ENCODE data around the gene CASZ1.

The CASZ1 gene

DNA sequence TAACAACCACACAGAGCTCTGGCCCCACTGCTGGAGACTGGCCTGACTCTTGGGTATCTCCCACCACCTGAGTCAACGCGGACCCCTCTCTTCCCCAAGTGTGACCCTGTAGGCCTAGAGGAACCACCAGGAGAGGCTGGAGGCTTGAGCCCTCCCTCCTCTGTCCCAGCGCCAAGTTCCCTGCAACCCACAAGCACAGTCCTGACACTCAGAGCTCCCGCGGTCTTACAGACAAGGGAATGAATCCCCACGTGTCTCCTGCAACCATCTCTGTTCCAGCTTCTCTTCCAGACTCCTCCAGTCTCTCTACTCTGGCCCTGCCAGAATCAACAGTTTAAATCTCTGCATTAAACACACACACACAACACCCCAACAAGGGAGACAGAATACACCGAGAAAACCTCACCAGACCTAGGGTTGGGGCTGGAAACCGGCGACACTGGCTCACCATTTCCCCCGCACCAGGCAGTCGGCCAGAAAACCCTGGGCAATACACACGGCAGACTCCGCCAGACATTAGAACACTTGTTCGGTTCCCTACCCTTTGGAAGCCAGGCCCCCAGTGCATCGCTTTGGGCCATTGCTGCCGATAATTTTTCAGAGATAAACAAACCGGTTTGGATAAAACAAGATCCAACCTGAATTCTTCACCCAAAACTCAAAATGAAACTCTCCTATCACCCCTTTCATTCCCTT lies 21.7 kb downstream of the CASZ1 start:
- peak; percentile 33 for DNase-seq

DNA sequence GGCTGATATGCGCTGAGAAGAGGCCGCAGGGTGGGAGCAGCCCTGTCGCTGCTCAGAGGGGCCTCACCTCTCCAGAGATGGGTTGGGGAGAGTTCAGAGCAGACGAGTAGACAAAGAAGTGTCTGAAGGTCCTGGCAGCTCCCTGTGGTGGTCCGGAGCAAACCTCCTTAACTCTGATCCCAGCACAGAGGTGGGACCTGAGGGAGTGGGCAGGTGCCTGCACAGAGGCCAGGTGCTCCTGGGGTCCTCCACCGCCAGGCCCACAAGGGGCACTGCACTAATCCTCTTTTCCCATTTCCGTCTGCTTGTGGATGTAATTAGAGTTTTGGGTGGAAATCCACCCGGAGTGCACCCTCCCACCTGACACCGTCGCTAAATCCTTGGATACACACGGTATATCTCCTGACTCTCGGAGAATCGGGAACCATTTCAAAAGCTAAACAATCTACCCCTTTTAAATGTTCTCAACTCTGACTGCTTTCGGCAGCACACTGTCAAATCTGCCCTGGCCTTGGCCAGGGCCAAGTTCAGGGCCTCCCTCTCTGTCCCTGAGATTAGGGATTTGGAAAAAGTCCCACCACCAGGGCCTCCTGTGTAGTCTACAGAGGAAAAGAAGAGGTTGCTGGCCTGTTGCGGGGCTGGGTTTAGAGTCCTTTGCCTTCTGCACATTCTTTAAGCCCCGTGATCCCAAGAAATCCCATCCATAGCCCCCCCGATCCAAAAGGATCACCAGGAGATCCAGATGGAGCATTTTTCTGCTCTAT lies 22.4 kb downstream of the CASZ1 start:
- DNase-seq: no peak

DNA sequence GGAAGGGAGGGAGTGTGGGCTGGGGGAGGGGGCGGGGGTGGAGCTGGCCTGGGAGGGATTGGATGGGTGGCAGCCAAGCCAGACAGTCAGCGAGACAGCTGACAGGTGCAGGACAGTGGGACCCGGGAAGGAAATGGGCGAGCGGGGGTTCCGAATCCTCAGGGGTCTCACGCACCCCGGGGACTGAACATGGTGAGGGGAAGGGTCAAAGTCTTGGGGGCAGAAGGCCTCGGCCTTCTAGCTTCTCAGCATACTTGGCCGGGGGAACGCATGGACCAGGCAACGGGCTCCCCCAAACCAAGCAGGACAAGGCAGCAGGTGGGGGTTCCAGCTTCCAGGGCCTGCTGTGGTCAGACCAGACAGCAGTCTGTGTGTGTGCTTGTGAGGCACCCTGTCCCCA lies 23.1 kb downstream of the CASZ1 start:
- DNase-seq: peak; percentile 66

DNA sequence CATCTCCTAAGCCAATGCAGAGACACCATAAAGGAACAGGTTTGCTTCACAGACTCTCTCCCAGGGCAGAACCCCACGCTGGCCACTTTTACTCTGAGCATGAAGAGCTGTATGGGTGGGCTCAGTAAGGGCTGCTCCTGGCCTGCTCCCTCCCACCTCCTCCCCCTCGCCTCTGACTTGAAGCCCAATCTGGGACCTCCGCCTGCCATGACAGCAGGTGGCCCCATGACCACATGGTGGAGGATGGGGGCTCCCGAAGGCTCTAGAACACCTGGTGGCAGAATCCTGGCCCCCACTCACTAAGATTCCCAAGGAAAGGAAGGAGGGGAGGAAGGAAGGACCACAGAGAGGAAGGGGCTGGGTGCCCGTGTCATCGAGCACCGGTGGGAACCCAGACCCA lies 23.7 kb downstream of the CASZ1 start:
- DNase-seq: no peak

DNA sequence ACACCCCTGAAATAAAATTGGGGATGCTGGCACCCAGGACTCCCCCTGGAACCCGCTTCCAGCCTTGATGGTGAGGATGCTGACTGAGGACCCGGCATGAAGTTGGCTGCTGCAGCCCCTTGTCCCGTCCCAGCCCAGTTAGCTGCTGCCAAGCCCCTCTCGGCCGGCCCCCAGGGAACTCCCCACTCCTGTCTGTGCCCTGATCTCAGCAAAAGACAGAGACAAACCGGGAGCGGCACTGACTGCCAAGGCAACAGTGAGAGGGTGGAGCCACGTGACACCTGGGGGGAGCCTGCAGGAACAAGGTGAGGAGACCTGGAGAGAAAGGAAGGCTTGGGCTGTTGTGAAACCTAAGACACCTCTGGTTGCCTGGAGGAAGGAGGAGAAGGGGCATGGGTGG lies 24.7 kb downstream of the CASZ1 start:
- no peak for DNase-seq

DNA sequence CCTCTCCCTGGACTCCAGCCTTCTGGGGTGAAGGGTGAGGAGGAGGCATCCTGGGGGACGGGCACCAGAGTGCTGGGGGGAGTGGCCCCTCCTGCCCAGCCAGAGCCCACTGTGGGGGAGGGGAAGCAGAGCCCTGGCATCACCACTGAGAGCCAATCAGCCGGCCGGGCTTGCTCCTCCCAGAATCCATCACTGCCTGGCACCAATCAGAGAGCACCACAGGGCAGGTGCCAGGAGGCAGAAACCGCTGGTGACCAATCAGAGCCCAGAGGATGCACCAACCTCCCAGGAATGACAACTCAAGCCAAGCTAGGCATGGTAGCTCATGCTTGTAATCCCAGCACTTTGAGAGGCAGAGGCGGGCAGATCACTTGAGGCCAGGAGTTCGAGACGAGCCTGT lies 27.9 kb downstream of the CASZ1 start:
- DNase-seq: no peak

DNA sequence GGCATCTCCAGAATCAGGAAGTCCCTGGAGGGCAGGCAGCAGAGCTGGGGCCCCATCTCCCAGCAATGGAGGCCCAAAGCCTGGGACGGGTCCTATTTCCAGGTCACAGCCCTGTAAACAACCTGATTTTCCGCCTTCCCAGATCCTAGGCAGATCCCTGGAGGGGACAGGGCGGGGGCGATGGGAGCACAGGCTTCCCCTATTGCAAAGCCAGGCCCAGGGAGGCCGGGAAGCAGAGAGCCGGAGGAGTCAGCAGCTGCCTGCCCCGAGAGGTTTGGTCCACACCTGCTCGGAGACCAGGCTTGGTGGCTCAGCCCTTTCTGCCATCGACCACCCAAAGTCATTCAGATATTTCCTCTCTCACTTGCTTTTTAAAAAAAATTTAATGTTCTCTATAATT lies 29.2 kb downstream of the CASZ1 start:
- DNase-seq: no peak

DNA sequence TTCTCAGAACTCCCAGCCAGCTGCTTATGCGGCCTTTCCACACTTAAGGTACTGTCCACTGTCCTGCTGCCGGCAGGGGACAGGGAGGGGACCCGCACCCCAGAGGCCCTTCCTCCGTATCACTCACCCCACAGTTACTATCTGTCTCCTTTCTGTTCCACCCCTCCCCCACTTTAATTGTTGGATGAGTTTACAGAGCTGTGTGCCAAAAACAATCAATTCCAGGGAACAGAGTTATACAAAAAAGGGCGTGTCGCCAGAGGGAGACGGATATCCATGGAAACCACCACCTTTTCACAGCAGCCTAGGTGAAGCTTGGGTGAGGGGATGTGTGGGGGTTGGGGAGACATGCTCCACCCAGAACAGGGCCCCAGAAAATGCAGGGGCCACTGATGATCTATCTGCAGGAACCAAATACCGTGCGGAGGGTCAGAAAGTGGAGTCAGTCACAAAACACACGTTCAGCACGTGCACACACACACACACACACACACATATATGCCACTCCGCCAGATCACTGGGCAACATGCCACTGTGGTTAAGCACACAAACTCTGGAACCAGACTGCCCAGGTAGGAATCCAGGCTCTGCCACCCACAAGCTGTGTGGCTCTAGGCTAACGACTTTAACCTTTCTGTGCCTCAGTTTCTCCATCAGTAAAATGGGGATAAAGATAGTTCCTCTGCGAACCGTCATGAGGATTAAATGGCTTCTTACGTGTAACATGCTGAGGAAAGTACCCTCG lies 30.5 kb downstream of the CASZ1 start:
- peak; percentile 92 for DNase-seq

DNA sequence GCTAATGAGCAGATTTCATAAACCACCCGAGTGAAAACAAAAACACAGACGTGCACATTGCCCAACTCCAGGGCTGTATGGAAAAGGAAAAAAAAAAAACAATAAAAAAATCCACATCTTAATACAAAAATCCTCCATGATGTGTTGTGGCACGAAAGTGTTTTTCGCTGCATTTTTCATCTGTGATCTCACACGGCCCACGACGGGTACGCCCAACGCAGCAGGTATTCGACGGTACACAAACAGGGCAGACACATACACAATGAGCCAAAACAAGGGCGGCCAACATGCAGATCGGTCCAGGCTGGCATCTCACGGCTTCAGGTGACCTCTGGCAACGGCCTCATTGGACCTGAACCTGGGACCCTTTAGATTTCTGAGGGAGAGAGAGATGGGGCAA lies 31.1 kb downstream of the CASZ1 start:
- DNase-seq: no peak

DNA sequence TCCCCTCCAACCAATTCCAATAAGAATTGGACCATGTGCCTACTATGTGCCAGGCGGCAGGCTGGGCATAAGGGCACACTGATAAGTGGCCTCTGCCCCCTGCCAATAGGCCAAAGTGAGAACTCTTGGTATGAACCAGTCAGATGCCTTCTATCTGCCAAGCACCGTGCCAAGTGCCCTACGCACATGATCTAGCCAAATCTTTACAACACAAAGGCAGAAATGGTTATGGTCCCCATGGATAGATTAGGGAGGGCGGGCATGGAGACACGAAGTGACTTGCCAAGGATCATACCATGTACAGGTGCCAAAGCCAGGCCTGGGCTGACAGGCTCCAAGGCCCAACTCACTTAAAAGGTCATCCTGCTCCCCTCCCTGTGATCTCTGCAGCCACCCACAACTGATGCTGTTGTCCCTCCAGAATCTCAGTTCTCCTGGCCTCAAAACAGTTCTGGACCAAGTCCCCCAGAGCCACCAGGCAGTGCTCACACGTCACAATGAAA lies 32.1 kb downstream of the CASZ1 start:
- no peak for DNase-seq

DNA sequence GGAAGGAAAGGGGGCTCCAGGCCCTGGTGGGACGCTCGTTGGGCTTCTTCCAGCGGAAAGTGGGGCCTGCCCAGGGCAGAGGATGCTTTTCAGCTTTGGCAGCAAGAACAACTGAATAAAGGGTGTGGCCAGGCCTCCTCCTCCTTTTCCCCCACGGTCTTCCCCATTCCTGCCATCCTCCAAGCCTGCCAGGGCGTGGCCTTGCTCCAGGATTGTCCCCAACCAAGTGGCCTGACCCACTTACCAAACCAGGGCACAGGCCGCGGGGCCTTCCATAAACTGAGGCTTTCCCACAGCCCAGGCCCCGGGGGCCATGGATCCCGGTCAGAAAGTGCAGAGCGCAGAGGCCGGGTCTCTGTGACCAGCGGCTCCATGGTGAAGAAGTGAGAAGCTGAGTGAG lies 33.6 kb downstream of the CASZ1 start:
- no peak for DNase-seq

DNA sequence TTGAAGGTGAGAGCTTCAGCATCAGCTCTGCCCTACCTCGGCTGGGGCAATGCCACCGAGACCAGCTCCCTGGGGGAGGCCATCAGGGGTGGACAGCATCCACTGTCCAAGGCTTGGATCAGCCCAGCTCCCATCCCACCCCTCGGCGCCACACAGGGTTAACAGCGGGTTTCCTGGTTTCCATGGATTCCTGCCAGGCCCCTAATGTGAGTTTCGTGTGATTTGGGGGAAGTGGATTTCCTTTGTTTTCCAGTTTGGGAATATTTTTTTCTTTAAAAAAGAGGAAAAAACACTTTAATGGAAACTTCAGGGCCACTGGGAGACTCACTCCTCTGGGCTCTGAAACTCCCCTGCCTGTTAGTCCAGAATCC lies 34.3 kb downstream of the CASZ1 start:
- no peak for DNase-seq

DNA sequence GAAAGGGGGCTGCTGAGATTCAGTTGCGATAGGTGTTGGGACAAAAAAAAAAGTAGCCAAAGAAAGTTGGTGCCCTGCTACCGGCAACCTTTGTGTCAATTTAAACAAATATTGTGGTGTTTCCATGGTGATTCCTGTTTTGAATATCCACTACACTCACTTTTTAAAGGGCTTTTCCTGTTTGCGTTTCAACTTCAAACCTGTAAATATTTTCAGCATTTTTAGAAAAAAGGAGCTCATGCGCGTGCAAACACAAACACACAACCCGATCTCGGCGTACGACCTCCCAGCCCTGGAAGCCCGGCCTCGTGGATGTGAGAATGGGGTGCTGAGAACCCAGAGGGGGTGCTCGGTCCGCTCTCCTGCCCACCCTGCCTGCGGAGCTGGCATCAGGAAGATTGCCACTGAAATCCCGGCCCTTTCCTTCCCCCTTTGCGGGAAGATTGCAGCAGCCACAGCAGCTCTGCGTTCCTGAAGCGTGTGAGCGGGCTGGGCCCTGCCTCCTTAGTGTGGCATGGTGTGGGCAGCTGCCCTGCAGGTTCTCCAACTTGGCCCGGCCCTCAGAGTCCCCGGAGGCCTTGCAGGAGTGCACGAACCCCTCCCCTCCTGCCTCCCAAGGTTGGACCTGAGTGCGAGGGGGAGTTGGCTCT lies 34.8 kb downstream of the CASZ1 start:
- no peak for DNase-seq

DNA sequence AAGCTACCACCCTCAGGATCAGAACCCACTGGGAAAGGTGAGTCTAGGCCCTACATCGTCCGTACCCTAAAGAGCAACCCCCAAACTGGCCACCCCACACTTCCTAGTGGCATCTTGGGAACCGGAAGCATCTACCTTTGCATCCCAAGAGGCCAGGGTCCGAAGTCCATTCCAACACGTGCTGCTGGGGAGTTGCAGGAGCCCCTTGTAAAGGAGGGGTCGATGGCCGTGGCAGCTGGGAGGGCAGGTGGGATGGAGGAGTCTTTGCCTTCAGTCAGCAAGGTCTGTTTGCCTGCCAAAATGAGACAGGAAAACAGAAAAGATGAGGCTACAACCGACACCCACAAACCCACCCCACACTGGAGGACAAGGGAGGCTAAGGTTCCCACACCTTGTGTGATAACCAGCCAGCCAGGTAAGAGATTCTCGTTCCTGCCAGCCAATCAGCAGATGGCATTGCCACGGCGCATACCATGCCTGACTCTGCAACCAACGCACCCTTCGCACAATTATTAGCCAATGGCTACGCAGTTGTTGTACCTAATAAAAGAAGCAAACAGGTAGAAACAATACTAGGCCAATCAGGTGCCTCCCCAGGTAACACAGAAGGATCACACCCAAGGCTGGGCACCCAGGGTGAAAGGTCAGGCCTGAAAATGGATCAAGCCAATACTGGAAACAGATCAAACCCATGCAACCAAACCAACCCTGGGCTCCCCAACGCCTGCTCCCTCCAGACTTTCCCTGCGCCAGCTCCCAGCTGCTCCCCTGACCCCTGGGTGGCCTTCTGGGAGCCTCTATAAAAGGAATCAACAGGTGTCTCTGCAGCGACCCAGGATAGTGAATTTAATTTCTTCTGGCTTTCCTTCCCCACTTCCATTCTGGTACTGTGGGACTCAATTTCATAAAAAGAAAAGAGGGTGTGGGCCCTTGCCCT lies 35.6 kb downstream of the CASZ1 start:
- no peak for DNase-seq

DNA sequence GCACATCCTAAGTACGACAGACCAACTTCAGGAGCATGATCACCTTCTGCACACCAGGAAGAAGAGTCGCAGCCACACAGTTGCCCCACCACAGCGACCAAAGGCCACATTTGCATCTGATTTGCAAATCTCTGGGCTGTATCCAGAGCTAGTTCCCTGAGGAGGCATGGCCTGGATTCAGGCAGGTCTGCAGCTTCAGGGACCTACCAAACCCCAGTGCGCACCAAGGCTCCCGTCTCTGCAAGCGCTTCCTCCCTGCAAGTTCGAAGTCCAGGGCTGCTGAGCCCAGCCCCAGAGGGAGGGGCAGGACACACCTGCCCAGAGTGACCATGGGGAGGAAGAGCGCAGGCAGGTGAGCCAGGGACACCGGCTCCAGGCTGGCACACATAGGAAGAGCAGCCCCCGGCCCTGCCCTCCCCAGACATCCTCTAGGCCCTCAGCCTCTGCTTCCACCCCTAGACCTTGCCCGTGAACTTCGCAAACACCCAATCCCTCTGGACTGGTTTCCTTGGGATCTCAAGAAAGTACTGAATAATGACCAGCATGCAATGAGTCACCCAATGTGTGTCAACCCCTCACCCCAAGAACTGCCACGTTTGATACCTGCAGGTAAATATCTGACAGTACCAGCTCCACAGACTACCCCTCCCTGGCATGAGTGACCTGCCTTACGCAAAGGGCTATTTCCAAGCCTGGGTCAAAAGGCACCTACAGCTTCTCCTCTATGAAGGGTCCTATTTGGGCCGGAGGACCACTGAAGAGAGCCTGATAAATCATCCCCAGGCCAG lies 36.8 kb downstream of the CASZ1 start:
- no peak for DNase-seq

DNA sequence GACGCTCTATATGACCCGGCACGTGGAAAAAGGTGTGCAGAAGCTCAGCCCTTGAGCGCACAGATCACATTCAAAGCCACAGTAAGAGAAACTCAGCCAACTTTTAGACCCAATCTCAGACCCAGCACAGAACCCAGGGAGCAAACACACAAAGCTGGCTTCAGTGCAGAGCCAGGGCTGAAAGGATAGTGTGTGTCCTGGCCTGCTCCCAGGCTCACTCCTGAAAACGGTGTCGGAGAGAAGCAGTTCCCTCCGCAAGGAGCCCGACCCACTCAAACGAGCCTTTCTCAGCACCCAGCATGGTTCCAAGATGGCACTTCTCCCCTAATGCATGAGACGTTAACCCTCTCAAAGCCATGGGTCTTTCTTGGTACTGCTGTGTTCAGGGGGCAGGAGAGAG lies 39.6 kb downstream of the CASZ1 start:
- no peak for DNase-seq

DNA sequence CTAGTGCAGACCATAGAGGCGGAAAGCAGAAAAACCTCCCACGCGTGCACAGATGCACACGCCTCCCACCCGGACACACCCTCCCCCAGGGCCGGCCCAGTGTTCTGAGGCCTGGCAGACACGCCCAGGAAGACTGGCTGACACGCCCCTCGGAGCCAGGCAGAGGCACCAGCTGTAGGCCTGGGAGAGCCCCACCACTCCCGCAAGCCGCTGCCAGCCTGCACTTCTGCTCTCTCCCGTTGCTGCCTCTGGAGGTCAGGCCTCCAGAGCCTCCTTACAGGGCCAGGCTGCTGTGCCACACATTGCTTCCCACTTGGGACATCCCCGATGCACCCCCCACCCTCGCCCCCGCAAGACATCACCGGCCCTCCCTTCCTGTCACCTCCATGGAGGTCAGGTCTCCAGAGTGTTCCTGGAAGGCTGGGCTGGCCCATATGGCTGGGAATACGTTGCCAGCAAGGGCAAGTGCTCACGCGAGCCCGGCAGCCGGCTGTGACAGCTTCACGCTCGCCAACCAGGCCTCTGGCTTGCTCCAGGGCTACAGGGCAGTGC lies 40.4 kb downstream of the CASZ1 start:
- DNase-seq: peak; percentile 11

DNA sequence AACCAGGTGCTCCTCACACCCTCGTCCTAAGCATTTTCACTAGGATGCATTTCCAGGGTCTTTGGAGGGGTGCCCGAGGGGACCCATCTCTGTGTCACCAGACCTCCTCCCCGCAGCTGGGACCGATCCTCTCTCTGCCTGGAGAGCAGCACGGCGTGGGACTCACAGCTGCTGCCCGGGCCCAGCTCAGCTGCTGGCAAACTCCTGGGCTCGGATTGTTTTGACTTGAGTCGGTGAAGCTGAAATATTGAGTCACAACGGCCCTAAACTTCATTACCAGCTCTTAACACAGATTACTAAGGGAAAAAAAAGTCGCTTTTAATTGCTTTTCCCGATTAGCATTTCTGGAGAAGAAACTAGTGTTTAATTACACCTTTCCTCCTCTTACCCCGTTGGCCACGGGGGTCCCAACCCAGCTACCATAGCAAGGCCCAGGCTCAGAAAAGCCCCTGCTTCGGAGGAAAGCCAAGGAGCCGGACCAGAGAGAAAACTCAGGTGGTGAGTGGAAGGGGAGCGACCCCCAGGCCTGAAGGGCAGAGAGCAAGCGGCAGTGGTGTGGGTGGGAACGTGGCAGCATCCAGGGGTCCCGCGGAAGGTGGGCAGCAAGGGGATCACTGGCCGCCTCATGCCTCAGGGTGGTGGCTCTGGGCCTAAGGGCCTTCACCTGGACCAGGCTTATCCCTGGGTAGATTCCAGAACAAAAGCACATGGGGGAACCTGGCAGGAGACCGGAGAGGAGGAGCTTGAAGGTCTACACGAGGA lies 41.7 kb downstream of the CASZ1 start:
- no peak for DNase-seq

DNA sequence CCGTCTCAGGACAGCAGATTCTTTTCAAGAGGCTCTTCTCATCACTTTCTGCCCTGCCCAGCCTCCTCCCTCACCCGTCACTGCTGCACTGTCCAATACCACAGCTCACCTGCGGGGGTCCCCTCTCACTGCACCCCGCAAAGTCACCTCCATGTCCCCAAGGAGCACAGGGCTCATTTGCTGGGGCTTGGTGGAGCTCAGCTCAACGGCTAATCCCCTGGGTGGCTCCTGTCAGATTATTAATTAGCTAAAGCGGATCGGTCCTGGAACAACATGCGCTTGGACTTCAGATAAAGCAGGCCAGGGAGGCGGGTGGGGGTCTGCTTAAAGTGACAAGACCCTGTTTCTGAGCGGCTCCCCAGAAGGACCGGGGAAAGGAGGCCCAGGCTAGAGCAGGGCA lies 43.1 kb downstream of the CASZ1 start:
- DNase-seq: no peak

DNA sequence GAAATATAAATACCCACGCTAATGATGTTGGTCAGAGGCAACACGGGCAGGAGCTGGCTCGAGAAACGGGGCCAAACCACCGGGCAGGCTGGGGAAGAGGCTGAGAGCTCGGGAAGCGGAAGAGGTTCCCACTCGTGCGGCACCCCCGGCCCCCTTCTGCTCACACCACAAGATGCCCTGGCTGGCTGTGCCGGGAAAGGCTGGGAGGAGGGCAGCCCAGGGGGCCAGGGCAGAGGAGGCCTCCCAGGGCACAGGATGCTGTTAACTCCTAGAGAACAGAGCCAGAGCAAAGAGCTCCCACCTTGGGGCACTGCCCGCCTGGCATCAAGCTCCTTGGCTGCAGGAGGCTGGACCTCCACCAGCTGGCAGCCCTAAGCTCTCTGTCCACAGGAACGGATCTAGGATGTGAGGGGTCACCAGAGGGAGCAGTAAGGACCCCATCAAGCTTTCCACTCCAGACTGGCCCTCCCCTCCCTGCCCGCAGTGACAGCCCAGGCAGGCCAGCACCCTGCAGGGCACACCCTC lies 44.8 kb downstream of the CASZ1 start:
- DNase-seq: no peak

All from NCI-H1105 treated with DMSO at 0.1 percent for 48 hours (cell line).